GM13977 (cell line): ENCODE data around the gene HEPACAM.
A peak's percentile ranks its signal among the peaks of the same experiment; 100 is the strongest.
"Not testable (repeated sequence)": the region's sequence is repeated elsewhere in the genome, so short reads cannot be mapped to it uniquely, and the experiment has no call there.

Experiments used
- DNase-seq: peaks from one replicate; pipeline ENCODE4 v3.0.0; 2012; ENCODE audit warnings: low spot score
- in situ Hi-C: fragments of 300-500 bp; cut with MboI; formaldehyde crosslinking; loops from one replicate; pipeline ENCODE4 v1.12.0; 2022; ENCODE audit warnings: low sequenced_read_pairs, low pct_unique_long_range_greater_than_20kb, mixed read lengths, inconsistent platforms; ENCODE audit not compliant: unreplicated experiment
- TF ChIP-seq, protein P1 (sequence below): IDR thresholded peaks from 2 replicates; pipeline ENCODE4 v1.5.1; 2012; ENCODE audit warnings: mild to moderate bottlenecking, control low read depth; ENCODE audit not compliant: insufficient read depth; ENCODE audit errors: extremely low read depth, missing control alignments

The HEPACAM gene

DNA sequence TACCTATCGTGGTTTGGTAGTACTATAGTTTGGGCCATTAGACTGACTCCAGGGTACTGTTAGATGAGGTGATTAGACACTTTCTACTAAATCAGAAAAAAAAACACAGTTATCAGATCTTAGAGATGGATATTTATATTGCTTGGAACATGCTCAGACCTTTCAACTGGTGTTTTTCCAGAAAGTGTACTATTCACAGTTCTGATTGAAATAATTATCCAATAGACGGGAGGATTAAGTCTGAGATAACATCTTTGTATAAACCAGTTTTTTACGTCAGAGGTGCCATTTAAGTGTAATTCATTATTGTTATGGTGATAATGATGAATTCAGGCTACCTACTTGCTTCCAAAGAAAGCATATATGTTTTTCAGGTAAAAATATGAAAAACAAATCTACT lies 40.7 kb upstream of the HEPACAM start:
- DNase-seq, result no peak
- in situ Hi-C loops, result no loop called here

DNA sequence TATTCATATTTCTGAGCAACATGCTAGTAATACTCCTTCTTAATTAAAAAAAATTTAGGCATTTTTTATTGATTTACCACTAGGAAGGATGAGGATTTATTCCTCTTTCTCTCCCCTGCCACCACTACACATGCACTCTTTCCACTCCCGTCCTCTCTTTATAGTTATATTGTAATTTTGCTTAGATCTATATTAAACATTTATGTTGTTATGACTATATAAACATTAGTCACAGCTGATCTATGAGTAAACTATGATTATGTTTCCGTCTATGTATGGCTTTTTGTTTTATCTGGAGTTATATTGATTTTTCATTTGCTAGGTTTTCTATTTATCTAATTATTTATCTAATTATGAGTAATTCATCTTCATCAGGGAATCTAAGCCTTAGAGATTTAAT lies 36.0 kb upstream of the HEPACAM start:
- DNase-seq, result no peak
- in situ Hi-C loops, result loop anchor here (25.0 kb wide), 1 partner anchor 365 kb away; no protein-coding TSS in a partner anchor
- TF ChIP-seq, protein P1, sequence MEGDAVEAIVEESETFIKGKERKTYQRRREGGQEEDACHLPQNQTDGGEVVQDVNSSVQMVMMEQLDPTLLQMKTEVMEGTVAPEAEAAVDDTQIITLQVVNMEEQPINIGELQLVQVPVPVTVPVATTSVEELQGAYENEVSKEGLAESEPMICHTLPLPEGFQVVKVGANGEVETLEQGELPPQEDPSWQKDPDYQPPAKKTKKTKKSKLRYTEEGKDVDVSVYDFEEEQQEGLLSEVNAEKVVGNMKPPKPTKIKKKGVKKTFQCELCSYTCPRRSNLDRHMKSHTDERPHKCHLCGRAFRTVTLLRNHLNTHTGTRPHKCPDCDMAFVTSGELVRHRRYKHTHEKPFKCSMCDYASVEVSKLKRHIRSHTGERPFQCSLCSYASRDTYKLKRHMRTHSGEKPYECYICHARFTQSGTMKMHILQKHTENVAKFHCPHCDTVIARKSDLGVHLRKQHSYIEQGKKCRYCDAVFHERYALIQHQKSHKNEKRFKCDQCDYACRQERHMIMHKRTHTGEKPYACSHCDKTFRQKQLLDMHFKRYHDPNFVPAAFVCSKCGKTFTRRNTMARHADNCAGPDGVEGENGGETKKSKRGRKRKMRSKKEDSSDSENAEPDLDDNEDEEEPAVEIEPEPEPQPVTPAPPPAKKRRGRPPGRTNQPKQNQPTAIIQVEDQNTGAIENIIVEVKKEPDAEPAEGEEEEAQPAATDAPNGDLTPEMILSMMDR, result no peak

More for the DNA sequence above, 40.7 kb upstream of the HEPACAM start:
- TF ChIP-seq, protein P1, result no peak

DNA sequence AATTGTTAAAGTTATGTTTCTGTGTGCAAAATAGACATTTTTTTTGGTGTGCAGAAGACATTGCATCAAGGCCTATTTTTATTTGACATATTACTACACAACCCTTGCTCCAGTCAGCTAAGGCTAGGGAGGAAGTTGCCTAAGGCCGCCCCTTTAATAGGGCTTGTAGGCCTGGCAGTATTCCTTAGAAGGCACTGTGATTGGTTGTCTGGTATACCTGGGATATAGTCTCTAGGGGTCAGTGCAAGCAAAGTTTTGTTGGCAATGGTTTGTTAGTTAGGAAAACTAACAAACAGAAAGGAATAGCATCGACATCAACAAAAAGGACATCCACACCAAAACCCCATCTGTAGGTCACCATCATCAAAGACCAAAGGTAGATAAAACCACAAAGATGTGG lies 35.1 kb upstream of the HEPACAM start:
- in situ Hi-C loops, result loop anchor here (25.0 kb wide), 1 partner anchor 366 kb away; no protein-coding TSS in a partner anchor
- TF ChIP-seq, protein P1, result peak; percentile 27
- no peak for DNase-seq

DNA sequence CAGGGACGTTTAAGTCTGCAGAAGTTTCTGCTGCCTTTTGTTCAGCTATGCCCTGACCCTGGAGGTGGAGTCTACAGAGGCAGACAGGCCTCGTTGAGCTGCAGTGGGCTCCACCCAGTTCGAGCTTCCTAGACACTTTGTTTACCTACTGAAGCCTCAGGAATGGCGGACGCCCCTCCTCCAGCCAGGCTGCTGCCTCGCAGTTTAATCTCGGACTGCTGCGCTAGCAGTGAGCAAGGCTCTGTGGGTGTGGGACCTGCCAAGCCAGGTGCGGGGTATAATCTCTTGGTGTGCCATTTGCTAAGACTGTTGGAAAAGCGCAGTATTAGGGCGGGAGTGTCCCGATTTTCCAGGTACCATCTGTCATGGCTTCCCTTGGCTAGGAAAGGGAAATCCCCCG lies 32.4 kb upstream of the HEPACAM start:
- not testable (repeated sequence) for DNase-seq
- in situ Hi-C loops, result loop anchor here (10.0 to 25.0 kb wide), 2 partner anchors 187 to 369 kb away; no protein-coding TSS in a partner anchor

DNA sequence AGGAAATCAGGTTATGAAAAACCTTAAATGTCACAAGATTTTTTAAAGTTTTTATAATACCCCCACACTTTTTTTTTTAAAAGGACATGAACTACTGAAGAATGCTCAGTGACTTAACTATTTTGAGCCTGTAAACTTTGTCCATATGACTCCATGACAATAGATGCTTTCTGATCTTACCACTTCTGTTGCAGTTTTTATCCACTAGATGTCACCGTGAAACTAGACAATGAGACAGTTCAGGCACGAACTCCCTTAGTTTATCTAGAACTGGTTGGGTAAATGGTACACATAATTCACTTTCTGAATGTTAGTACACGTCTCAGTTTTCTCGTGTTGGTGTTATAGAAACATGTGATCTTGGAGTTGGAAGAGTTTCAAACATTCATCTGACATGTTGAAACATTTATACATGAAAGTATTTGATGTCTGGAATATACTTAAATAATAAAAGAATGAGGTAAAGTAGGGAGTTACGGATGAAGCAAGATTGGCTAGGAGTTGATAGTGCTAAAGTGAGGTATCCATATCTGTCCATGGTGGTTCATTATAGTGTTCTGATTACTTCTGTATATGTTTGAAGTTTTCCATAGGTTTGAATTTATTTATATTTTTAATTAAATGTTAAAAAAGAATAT lies 26.2 kb upstream of the HEPACAM start:
- TF ChIP-seq, protein P1, result peak; percentile 70
- in situ Hi-C loops, result loop anchor here (10.0 to 25.0 kb wide), 2 partner anchors 193 to 375 kb away; no protein-coding TSS in a partner anchor
- peak; percentile 67 for DNase-seq

DNA sequence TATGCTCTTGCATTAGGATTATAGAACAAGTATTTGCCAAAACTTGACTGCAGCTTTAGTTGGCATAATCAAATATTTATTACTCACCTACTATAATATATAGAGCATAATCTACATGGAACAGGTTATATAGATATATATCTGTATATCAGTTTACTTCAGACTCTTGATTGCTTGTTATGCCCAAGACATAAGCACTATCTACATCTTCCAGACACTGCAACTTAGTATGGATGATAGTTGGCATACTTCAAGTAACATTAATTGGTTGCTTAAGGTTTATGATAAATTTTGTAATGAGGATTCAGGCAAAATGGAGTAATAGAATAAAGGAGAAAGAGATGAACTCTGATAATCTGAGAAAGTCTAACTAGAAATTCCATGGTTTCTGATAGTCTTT lies 19.2 kb upstream of the HEPACAM start:
- no peak for DNase-seq
- in situ Hi-C loops, result loop anchor here (25.0 kb wide), 1 partner anchor 382 kb away; no protein-coding TSS in a partner anchor
- TF ChIP-seq, protein P1, result no peak

DNA sequence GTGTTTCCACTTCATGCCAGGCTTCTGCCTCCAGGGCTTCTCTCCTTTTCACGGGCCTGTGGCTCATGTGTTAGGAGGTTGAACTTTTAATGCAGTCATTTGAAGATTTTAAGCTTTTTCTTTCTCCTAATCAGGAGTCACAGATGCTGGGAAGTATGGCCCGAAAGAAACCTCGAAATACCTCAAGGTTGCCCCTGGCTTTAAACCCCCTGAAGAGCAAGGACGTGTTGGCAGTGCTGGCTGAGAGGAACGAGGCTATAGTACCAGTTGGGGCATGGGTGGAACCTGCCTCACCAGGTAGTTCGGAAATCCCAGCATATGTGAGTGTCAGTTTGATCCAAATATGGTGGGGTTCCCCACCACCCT lies 18.7 kb upstream of the HEPACAM start:
- no peak for DNase-seq
- in situ Hi-C loops, result loop anchor here (25.0 kb wide), 1 partner anchor 383 kb away; no protein-coding TSS in a partner anchor
- TF ChIP-seq, protein P1, result no peak
